ENCODE data around the gene GAS7. TPM values are rescaled to one million over a fixed set of nuclear protein-coding genes. Genes with fewer than 3 reads are reported as not detected.

Gene GAS7
- total and polyA plus RNA-seq, 9 of the 15 experiments (the other 6 are each of a cell fraction or from before 2014, with no cell fraction given) = 0.11 to 0.33 TPM; not detected in 7

DNA sequence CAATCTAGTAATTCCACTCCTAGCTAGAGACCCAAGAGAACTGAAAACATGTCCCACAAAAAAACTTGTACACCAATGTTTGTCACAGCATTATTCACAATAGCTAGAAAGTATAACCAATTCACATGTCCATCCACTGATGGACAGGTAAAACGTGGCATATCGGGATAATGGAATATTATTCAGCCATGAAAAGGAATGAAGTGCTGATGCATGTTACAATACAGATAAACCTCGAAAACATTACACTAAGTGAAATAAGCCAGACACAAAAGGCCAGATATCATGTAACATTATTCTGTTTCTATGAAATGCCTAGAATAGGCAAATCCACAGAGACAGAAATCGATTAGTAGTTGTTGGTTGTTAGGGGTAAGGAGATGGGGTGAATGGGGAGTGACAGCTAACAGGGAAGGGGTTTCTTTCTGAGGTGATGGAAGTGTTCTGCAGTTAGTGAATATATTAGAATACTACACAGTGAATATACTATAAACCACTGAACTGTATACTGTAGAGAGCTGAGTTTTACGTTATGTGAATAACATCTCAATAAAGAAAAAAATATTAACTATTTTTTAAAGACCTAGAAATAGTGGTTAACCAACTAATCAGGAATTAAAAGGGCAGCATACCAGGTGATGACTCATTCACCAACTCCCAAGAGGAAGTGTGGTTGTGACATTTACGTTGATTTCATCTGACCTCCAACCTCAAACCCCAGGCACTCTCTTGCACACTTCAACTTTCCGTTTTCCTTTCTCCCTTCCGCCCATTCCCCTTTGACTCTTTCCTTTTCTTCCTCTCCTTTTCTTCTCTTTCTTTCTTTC is 48.6 kb downstream of the GAS7 start (continued):
- TF ChIP-seq CBFA2T3 (IDR thresholded peaks at IDR 0.05) = 0 out of 2 replicates have a peak, but pooled peaks have one; percentile 7
- peak in 1 of 2 experiments; percentile 25; a peak in 1 of 4 replicates for TF ChIP-seq TEAD1 (CRISPR knock-in tag; IDR thresholded peaks at IDR 0.05)
- no peak for TF ChIP-seq ZNF707 (CRISPR knock-in tag; conservative IDR thresholded peaks at IDR 0.05)
- 0 out of 2 replicates have a peak, but pooled peaks have one; percentile 17 for TF ChIP-seq ETV1 (tag; conservative IDR thresholded peaks at IDR 0.05; ENCODE audit: low read depth)
- TF ChIP-seq TBL1XR1 (IDR thresholded peaks at IDR 0.05; ENCODE audit: low read length in 2 of 2) = no peak
- no peak for TF ChIP-seq PHB2 (IDR thresholded peaks at IDR 0.05; ENCODE audit: low read depth)
- TF ChIP-seq CBX2 (IDR thresholded peaks at IDR 0.05; ENCODE audit: insufficient read depth, low read length, poor library complexity, severe bottlenecking) = no peak
- TF ChIP-seq SMARCE1 (IDR thresholded peaks at IDR 0.05) = peak; percentile 46; the same call in 1 of the 2 replicates
- 0 out of 4 replicates have a peak, but pooled peaks of 1 of the 2 experiments have one; percentile 25 for TF ChIP-seq RCOR1 (IDR thresholded peaks at IDR 0.05; ENCODE audit: borderline replicate concordance in 1 of 2, low read depth in 2 of 2, low read length in 2 of 2)
- peak; percentile 63 for TF ChIP-seq ZNF146 (CRISPR knock-in tag; IDR thresholded peaks at IDR 0.05; ENCODE audit: unreplicated experiment)
- no peak for TF ChIP-seq SMARCA4 (IDR thresholded peaks at IDR 0.05)
- no peak for TF ChIP-seq NR2C2 (CRISPR knock-in tag; IDR thresholded peaks at IDR 0.05)
- TF ChIP-seq NR2C2 (tag; IDR thresholded peaks at IDR 0.05) = peak; percentile 73; the same call in 1 of the 2 replicates
- TF ChIP-seq NR2C1 (IDR thresholded peaks at IDR 0.05) = peak; percentile 42; the same call in 1 of the 2 replicates
- peak; percentile 48 for TF ChIP-seq NR2C1 (tag; IDR thresholded peaks at IDR 0.05)
- TF ChIP-seq ARID1B (IDR thresholded peaks at IDR 0.05) = peak; percentile 43
